Tibial nerve (tissue), 3 donors: Measurements from ENCODE around the gene CGNL1.

Source experiments
- CTCF ChIP-seq, 5 experiments: fragments of 200-600 bp in 3 of 5; fragments of 450-650 bp in 2 of 5; sonication (generic) in 3 of 5; IDR thresholded peaks; one replicate each; pipeline ENCODE4 v1.5.1; 2016 to 2019; ENCODE audit warnings: antibody characterized with exemption in 5 of 5, mild to moderate bottlenecking in 3 of 5, moderate library complexity in 2 of 5
- POLR2A ChIP-seq, 2 donors: fragments of 450-650 bp; IDR thresholded peaks; one replicate each; pipeline ENCODE4 v1.6.1; 2017; ENCODE audit warnings: antibody characterized with exemption in 2 of 2, mild to moderate bottlenecking in 2 of 2, moderate library complexity in 2 of 2

DNA sequence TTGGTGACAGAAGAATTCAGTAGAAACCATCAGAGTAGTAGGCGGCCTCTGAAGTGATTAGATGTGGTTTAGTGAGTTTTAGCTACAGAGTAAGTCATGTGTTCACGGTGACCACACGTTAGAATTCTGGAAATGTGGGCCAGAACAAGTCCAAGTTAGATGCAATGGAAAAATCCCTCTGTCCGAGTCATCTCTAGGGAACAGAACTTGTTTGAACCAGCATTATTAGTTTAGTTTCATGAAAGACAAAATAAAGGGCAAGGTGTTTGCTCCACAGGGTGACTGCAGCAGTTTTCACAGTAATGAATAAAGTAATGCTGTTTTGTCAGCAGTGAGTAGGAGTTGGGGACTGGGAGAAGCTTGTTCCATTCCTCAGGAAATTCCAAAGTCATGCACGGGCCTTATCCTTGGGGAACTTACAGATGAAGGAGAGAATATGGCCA, 100.2 kb downstream of the CGNL1 start:
- TF ChIP-seq POLR2A (IDR thresholded peaks at IDR 0.05): no peak
- TF ChIP-seq CTCF (IDR thresholded peaks at IDR 0.05): no peak
